Mesenchymal stem cell (in vitro differentiated cells and primary cell): Measurements from ENCODE around the gene MEOX1.

Source experiments
- DNase-seq: peaks from one replicate; pipeline ENCODE4 v3.0.0-alpha.2; 2013
- H2AFZ ChIP-seq: one replicate; pipeline ENCODE4 v1.6.1; 2013; ENCODE audit warnings: low read depth, mild to moderate bottlenecking, control low read depth, inconsistent platforms, low read length, moderate library complexity
- H2AK5ac ChIP-seq: 2 replicates; pipeline ENCODE4 v1.6.1; 2013; ENCODE audit warnings: low read length, moderate library complexity, mild to moderate bottlenecking, inconsistent platforms; ENCODE audit not compliant: severe bottlenecking
- H2BK120ac ChIP-seq: one replicate; pipeline ENCODE4 v1.6.1; 2013; ENCODE audit warnings: low read depth, mild to moderate bottlenecking, inconsistent platforms, low read length, moderate library complexity
- H2BK12ac ChIP-seq, 2 experiments: one replicate each; pipeline ENCODE4 v1.6.1; 2013; ENCODE audit warnings: inconsistent platforms in 2 of 2, low read length in 2 of 2, mild to moderate bottlenecking in 2 of 2, moderate library complexity in 2 of 2, control low read depth in 1 of 2
- H2BK15ac ChIP-seq: one replicate; pipeline ENCODE4 v1.6.1; 2013; ENCODE audit warnings: mild to moderate bottlenecking, low read depth, inconsistent platforms; ENCODE audit not compliant: poor library complexity, severe bottlenecking
- H2BK5ac ChIP-seq: 2 replicates; pipeline ENCODE4 v1.6.1; 2013; ENCODE audit warnings: low read depth, mild to moderate bottlenecking, low read length, control low read depth, inconsistent platforms; ENCODE audit not compliant: poor library complexity, severe bottlenecking
- H3K14ac ChIP-seq, 2 experiments: one replicate each; pipeline ENCODE4 v1.6.1; 2013; ENCODE audit warnings: inconsistent platforms in 2 of 2, low read length in 2 of 2, control low read depth in 1 of 2, mild to moderate bottlenecking in 1 of 2, moderate library complexity in 1 of 2
- H3K18ac ChIP-seq, 2 experiments: one replicate each; pipeline ENCODE4 v1.6.1; 2013; ENCODE audit warnings: inconsistent platforms in 2 of 2, low read length in 2 of 2, control low read depth in 1 of 2, low read depth in 1 of 2, mild to moderate bottlenecking in 1 of 2
- H3K23ac ChIP-seq, 2 experiments: one replicate each; pipeline ENCODE4 v1.6.1; 2013; ENCODE audit warnings: inconsistent platforms in 2 of 2, low read length in 2 of 2, mild to moderate bottlenecking in 2 of 2, moderate library complexity in 2 of 2, control low read depth in 1 of 2
- H3K27ac ChIP-seq: 2 replicates; pipeline ENCODE4 v1.5.1; 2013; ENCODE audit warnings: mild to moderate bottlenecking, moderate library complexity, low read length, control low read depth, inconsistent platforms; ENCODE audit not compliant: poor library complexity, severe bottlenecking
- H3K27me3 ChIP-seq, 2 experiments: 2 replicates each; pipeline versions ENCODE4 v1.6.1 to v1.7.0; 2013; ENCODE audit warnings: low read length in 2 of 2, mild to moderate bottlenecking in 2 of 2, moderate library complexity in 2 of 2, control low read depth in 1 of 2, inconsistent platforms in 1 of 2; ENCODE audit not compliant: control insufficient read depth in 1 of 2, insufficient read depth in 1 of 2
- H3K36me3 ChIP-seq, 2 experiments: 2 replicates each; pipeline versions ENCODE4 v1.6.1 to v1.7.0; 2013; ENCODE audit warnings: low read length in 2 of 2, control low read depth in 1 of 2, inconsistent platforms in 1 of 2, low read depth in 1 of 2, mild to moderate bottlenecking in 1 of 2; ENCODE audit not compliant: insufficient read depth in 2 of 2, control insufficient read depth in 1 of 2
- H3K4ac ChIP-seq, 2 experiments: one replicate each; pipeline ENCODE4 v1.6.1; 2013; ENCODE audit warnings: inconsistent platforms in 2 of 2, low read length in 2 of 2, mild to moderate bottlenecking in 2 of 2, moderate library complexity in 2 of 2, control low read depth in 1 of 2, low read depth in 1 of 2
- H3K4me1 ChIP-seq: 2 replicates; pipeline ENCODE4 v1.6.1; 2013; ENCODE audit warnings: low read depth, low read length, control low read depth; ENCODE audit not compliant: control insufficient read depth, insufficient read depth
- H3K4me2 ChIP-seq: 2 replicates; pipeline ENCODE4 v1.6.1; 2013; ENCODE audit warnings: low read length, mild to moderate bottlenecking, inconsistent platforms; ENCODE audit not compliant: poor library complexity, severe bottlenecking
- H3K4me3 ChIP-seq, 2 experiments: 2 replicates each; pipeline versions ENCODE4 v1.5.1 to v1.7.0; 2013; ENCODE audit warnings: low read length in 2 of 2, mild to moderate bottlenecking in 2 of 2, control low read depth in 1 of 2, low read depth in 1 of 2; ENCODE audit not compliant: insufficient read depth in 1 of 2
- H3K79me1 ChIP-seq: replicated peaks from 2 replicates; pipeline ENCODE4 v1.6.1; 2013; ENCODE audit warnings: mild to moderate bottlenecking, control low read depth, low read length, inconsistent platforms; ENCODE audit not compliant: poor library complexity, severe bottlenecking
- H3K9ac ChIP-seq: 2 replicates; pipeline ENCODE4 v1.7.0; 2013; ENCODE audit warnings: mild to moderate bottlenecking, low read length, moderate library complexity
- H3K9me3 ChIP-seq: 2 replicates; pipeline ENCODE4 v1.7.0; 2013; ENCODE audit warnings: mild to moderate bottlenecking, low read length; ENCODE audit not compliant: control insufficient read depth
- H4K8ac ChIP-seq: one replicate; pipeline ENCODE4 v1.6.1; 2013; ENCODE audit warnings: inconsistent platforms, mild to moderate bottlenecking, low read length, moderate library complexity
- H4K91ac ChIP-seq: one replicate; pipeline ENCODE4 v1.6.1; 2013; ENCODE audit warnings: mild to moderate bottlenecking, low read length, inconsistent platforms
- WGBS: methylation state at CpG from one replicate; pipeline ENCODE4 v1.1.7; 2013; ENCODE audit warnings: mixed read lengths; 5-methylcytosine and 5-hydroxymethylcytosine counted together

Gene MEOX1

GRCh38 chr17:43655693-43656255 lies 5.9 kb downstream of the MEOX1 start:
- Histone ChIP-seq H3K4me1 (peaks cover 2% of the 10 kb centered on the region), H2BK5ac (no peak overlapping the region), H3K18ac (no peak overlapping the region), H2AK5ac (no peak overlapping the region), H2AFZ (no peak overlapping the region), H3K4me3 (no peak overlapping the region), H2BK15ac (no peak overlapping the region), H2BK12ac (no peak overlapping the region), H3K27ac (no peak overlapping the region), H3K4ac (no peak overlapping the region), H3K27me3 (peaks cover 42 to 60% of the 10 kb centered on the region in 2 experiments), H3K36me3 (no peaks in the 10 kb centered on the region), H3K4me2 (no peak overlapping the region), H3K23ac (no peak overlapping the region), H4K8ac (no peak overlapping the region), H3K9me3 (no peaks in the 10 kb centered on the region), H3K79me1 (no peaks in the 10 kb centered on the region), H4K91ac (no peak overlapping the region), H3K14ac (no peak overlapping the region), H3K9ac (no peak overlapping the region), H2BK120ac (no peak overlapping the region)
- WGBS, result 87% methylated on average over 3 of the region's 5 CpGs
- DNase-seq, result no peak

GRCh38 chr17:43652124-43652480 lies 9.6 kb downstream of the MEOX1 start:
- H4K8ac ChIP-seq, result peak overlapping the region; percentile 75
- no peaks in the 10 kb centered on the region for H3K9me3 ChIP-seq

GRCh38 chr17:43650471-43650870 lies 11.3 kb downstream of the MEOX1 start:
- Histone ChIP-seq H3K4me1 (peaks cover 6% of the 10 kb centered on the region), H4K91ac (no peak overlapping the region), H2BK12ac (no peak overlapping the region), H2BK120ac (no peak overlapping the region), H3K9me3 (no peaks in the 10 kb centered on the region), H2AK5ac (no peak overlapping the region), H3K79me1 (no peaks in the 10 kb centered on the region), H3K4ac (peak overlapping the region in 1 of 2 experiments; percentile 15), H3K4me2 (no peak overlapping the region), H2AFZ (no peak overlapping the region), H3K4me3 (no peak overlapping the region), H3K18ac (no peak overlapping the region), H3K9ac (no peak overlapping the region), H3K14ac (no peak overlapping the region), H2BK5ac (no peak overlapping the region), H2BK15ac (no peak overlapping the region), H3K27me3 (peaks cover 34 to 63% of the 10 kb centered on the region in 2 experiments), H4K8ac (no peak overlapping the region), H3K23ac (no peak overlapping the region), H3K27ac (no peak overlapping the region), H3K36me3 (no peaks in the 10 kb centered on the region)
- 71% methylated on average over 8 of the region's 8 CpGs for WGBS
- no peak for DNase-seq

More at GRCh38 chr17:43652124-43652480, 9.6 kb downstream of the MEOX1 start:
- no peaks in the 10 kb centered on the region for H3K79me1 ChIP-seq
- no peak overlapping the region for H3K4me2 ChIP-seq
- no peak overlapping the region for H3K23ac ChIP-seq
- H3K9ac ChIP-seq, result no peak overlapping the region
- H3K4me3 ChIP-seq, result no peak overlapping the region
- DNase-seq, result no peak
- H3K27ac ChIP-seq, result no peak overlapping the region
- peaks cover 34 to 57% of the 10 kb centered on the region in 2 experiments for H3K27me3 ChIP-seq
- no peak overlapping the region for H2BK15ac ChIP-seq
- 49% methylated on average over 5 of the region's 6 CpGs for WGBS
- no peak overlapping the region for H2BK5ac ChIP-seq
- no peak overlapping the region for H4K91ac ChIP-seq
- H3K4me1 ChIP-seq, result no peaks in the 10 kb centered on the region
- no peak overlapping the region for H2BK120ac ChIP-seq
- no peaks in the 10 kb centered on the region for H3K36me3 ChIP-seq
- no peak overlapping the region for H2AFZ ChIP-seq
- no peak overlapping the region for H3K4ac ChIP-seq
- H3K18ac ChIP-seq, result no peak overlapping the region
- no peak overlapping the region for H2AK5ac ChIP-seq
- H3K14ac ChIP-seq, result no peak overlapping the region
- no peak overlapping the region for H2BK12ac ChIP-seq

- H3K36me3 ChIP-seq, result no peaks in the 10 kb centered on the region
- H2BK120ac ChIP-seq, result no peak overlapping the region
- no peak overlapping the region for H3K23ac ChIP-seq
- H3K4me2 ChIP-seq, result no peak overlapping the region
- no peak overlapping the region for H3K9ac ChIP-seq
- DNase-seq, result no peak
- no peak overlapping the region for H2BK5ac ChIP-seq
- H2BK15ac ChIP-seq, result no peak overlapping the region
- H4K91ac ChIP-seq, result no peak overlapping the region
- H3K4me1 ChIP-seq, result peaks cover 6% of the 10 kb centered on the region
- H3K27ac ChIP-seq, result no peak overlapping the region
- H3K79me1 ChIP-seq, result no peaks in the 10 kb centered on the region
- 71% methylated on average over 6 of the region's 7 CpGs for WGBS
- no peak overlapping the region for H3K18ac ChIP-seq
- no peak overlapping the region for H2BK12ac ChIP-seq
- H3K4ac ChIP-seq, result no peak overlapping the region
- no peaks in the 10 kb centered on the region for H3K9me3 ChIP-seq
- no peak overlapping the region for H4K8ac ChIP-seq
- peaks cover 35 to 69% of the 10 kb centered on the region in 2 experiments for H3K27me3 ChIP-seq
- H2AK5ac ChIP-seq, result no peak overlapping the region
- H3K4me3 ChIP-seq, result no peak overlapping the region
- H2AFZ ChIP-seq, result no peak overlapping the region
- H3K14ac ChIP-seq, result no peak overlapping the region
Observed at GRCh38 chr17:43648916-43649315, 12.8 kb downstream of the MEOX1 start.
